GM23338 (cell line): ENCODE results near the gene HLA-DPB1.

Source experiments
- CTCF ChIP-seq, 2 experiments: fragments of 200-600 bp in 1 of 2; sonication (generic) in 1 of 2; conservative IDR thresholded peaks; 2 replicates each; pipeline versions ENCODE4 v1.5.1 to v1.6.1; 2016 to 2017; ENCODE audit warnings: antibody characterized with exemption in 2 of 2, low read depth in 2 of 2, mild to moderate bottlenecking in 2 of 2, moderate library complexity in 1 of 2
- EZH2 ChIP-seq: fragments of 200-600 bp; sonication (generic); IDR thresholded peaks from one replicate; pipeline ENCODE4 v1.8.0; 2017; ENCODE audit warnings: antibody characterized with exemption, mild to moderate bottlenecking, low read depth; ENCODE audit not compliant: unreplicated experiment
- POLR2AphosphoS5 ChIP-seq: IDR thresholded peaks from 2 replicates; pipeline ENCODE4 v1.6.1; 2016; ENCODE audit warnings: antibody characterized with exemption, low read depth
- REST ChIP-seq: IDR thresholded peaks from one replicate; pipeline ENCODE4 v1.6.1; 2018; ENCODE audit warnings: antibody characterized with exemption; ENCODE audit not compliant: unreplicated experiment

- no peak for TF ChIP-seq EZH2
- no peak for TF ChIP-seq POLR2AphosphoS5
- no peak for TF ChIP-seq CTCF (conservative IDR thresholded peaks at IDR 0.05; ENCODE audit: low read depth in 2 of 2)
- TF ChIP-seq REST = no peak
Observed at GRCh38 chr6:33107641-33108040, 31.9 kb downstream of the HLA-DPB1 start.
